ENCODE measurements around the gene EPO.
"Not testable (repeated sequence)": the region's sequence is repeated elsewhere in the genome, so short reads cannot be mapped to it uniquely, and the experiment has no call there.

EPO gene

GRCh38 chr7:100699018-100699417 lies 21.2 kb upstream of the EPO start:
- DNase-seq (ENCODE audit: low read depth, low spot score): no peak

DNA sequence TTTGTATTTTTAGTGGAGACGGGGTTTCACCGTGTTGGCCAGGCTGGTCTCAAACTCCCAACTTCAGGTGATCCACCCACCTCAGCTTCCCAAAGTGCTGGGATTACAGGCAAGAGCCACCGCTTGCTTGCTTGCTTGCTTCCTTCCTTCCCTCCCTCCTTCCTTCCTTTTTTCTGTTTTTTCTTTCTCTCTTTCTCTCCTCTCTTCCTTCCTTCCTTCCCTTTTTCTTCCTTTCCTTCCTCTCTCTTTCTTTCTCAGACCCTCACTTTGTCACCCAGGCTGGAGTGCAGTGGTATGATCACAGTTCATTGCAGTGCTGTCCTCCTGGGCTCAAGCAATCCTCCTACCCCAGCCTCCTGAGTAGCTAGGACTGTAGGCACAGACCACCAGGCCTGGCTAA lies 19.2 kb upstream of the EPO start:
- DNase-seq (ENCODE audit: low read depth, low spot score); H3K27ac ChIP-seq: not testable (repeated sequence)

More at GRCh38 chr7:100699018-100699417, 21.2 kb upstream of the EPO start:
- H3K27ac ChIP-seq: no peak overlapping the region

DNA sequence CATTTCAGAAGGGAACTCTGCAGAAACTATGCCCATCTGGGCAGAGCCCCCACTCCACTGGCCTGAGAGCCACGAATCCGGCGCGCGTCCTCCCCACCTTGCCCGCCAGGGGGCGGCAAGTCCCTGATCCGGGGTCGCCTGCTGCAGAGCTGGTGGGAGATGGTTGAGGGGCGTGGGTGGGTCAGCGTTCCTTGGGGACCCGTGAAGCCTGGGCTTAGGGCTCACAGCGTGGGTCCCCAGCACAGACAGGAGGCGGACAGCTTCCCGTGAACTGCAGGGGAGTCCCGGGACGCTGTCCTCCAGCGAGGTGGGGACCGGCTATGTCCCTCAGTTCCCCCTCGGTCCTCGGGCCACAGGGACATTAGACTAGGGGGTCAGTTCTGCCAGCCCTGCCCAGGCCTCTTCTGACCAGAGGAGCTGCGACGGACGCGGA lies 14.9 kb upstream of the EPO start:
- H3K27ac ChIP-seq: peak overlapping the region; percentile 58
- DNase-seq (ENCODE audit: low read depth, low spot score): no peak

GRCh38 chr7:100705753-100706671 lies 14.3 kb upstream of the EPO start, which contains the start of gene POP7:
Gene POP7, plus strand, starts transcription at chr7:100706121. Its CDS starts 710 bp downstream, at chr7:100706831.
- H3K27ac ChIP-seq: peak within 1 kb of the TSS; percentile 58
- peak; percentile 85 for DNase-seq (ENCODE audit: low read depth, low spot score)

DNA sequence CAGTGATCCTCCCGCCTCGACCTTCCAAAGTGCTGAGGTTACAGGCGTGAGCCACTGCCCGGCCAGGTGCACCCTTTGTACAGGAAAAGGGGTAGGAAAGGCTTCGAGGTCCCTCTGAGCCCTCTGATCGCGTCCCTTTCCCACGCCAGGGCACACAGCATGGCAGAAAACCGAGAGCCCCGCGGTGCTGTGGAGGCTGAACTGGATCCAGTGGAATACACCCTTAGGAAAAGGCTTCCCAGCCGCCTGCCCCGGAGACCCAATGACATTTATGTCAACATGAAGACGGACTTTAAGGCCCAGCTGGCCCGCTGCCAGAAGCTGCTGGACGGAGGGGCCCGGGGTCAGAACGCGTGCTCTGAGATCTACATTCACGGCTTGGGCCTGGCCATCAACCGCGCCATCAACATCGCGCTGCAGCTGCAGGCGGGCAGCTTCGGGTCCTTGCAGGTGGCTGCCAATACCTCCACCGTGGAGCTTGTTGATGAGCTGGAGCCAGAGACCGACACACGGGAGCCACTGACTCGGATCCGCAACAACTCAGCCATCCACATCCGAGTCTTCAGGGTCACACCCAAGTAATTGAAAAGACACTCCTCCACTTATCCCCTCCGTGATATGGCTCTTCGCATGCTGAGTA lies 13.5 kb upstream of the EPO start:
- H3K27ac ChIP-seq: peak overlapping the region; percentile 58
- no peak for DNase-seq (ENCODE audit: low read depth, low spot score)

DNA sequence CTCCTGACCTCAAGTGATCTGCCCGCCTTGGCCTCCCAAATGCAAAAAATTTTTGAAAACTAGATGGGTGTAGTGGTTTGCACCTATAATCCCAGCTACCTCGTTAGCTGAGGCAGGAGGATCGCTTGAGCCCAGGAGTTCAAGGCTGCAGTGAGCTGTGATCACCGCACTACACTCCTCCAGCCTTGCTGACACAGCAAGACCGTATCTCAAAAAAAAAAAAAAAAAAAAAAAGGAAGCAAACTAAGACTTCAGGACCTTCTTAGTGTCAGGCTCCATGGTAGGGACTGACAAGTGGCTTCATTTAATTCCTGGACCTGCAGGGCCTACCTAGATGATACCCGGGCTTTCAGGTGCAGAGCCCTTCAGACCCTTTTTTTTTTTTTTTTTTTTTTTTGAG lies 11.9 kb upstream of the EPO start:
- H3K27ac ChIP-seq: no peak overlapping the region
- DNase-seq (ENCODE audit: low read depth, low spot score): no peak

- H3K27ac ChIP-seq: no peak overlapping the region
- no peak for DNase-seq (ENCODE audit: low read depth, low spot score)
Observed at GRCh38 chr7:100710452-100710851, 9.8 kb upstream of the EPO start.

GRCh38 chr7:100711369-100711768 lies 8.9 kb upstream of the EPO start:
- no peak overlapping the region for H3K27ac ChIP-seq
- DNase-seq (ENCODE audit: low read depth, low spot score): no peak

- no peak overlapping the region for H3K27ac ChIP-seq
- DNase-seq (ENCODE audit: low read depth, low spot score): no peak
Observed at GRCh38 chr7:100714725-100715124, 5.5 kb upstream of the EPO start.

DNA sequence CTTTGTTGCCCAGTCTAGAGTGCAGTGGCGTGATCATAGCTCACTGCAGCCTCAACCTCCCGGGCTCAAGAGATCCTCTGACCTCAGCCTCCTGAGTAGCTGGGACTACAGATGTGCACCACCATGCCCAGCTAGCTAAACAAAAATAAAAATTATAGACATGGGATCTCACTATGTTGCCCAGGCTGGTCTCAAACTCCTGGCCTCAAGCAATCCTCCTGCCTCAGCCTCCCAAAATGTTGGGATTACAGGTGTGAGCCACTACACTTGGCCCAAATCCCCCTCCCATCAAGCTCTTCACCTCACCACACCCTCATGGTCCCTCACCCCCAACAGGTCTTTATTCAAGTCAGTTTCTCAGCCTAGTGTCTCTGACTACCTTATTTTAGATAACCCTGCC lies 3.2 kb upstream of the EPO start:
- DNase-seq (ENCODE audit: low read depth, low spot score); H3K27ac ChIP-seq: not testable (repeated sequence)

DNA sequence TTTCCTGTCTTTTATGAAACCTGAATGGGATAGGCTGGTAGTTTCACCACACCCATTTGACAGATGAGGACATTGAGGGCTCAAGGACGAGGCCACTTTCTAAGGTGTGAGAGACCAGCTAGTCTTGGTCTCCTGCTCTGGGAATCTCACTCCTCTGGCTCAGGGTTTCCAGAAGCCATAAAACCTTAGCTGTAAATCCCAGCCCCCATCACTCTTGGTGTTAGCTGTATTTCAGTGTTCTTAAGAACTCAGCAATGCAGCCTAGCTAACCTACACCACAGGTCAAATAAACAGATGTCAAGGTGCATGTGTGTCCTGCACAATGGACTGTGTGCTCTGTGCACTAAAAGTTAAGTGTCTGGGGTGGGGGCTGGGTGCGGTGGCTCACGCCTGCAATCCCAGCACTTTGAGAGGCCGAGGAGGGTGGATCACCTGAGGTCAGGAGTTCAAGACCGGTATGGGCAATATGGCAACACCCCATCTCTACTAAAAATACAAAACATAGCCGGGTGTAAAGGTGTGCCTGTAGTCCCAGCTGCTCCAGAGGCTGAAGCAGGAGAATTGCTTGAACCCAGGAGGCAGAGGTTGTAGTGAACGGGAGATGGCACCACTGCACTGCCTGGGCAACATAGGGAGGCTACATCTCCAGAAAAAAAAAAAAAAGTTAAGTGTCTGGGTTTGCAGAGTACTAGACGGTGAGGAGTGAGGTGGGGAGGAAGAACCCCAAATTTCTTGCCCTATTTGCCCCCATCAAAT lies 567 bp upstream of the EPO start:
- H3K27ac ChIP-seq: no peak overlapping the region
- no peak for DNase-seq (ENCODE audit: low read depth, low spot score)

GRCh38 chr7:100720671-100721504 lies 620 bp downstream of the EPO start:
- no peak overlapping the region for H3K27ac ChIP-seq
- no peak for DNase-seq (ENCODE audit: low read depth, low spot score)

DNA sequence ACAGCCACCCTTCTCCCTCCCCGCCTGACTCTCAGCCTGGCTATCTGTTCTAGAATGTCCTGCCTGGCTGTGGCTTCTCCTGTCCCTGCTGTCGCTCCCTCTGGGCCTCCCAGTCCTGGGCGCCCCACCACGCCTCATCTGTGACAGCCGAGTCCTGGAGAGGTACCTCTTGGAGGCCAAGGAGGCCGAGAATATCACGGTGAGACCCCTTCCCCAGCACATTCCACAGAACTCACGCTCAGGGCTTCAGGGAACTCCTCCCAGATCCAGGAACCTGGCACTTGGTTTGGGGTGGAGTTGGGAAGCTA lies 1.2 kb downstream of the EPO start:
- H3K27ac ChIP-seq: no peak overlapping the region
- DNase-seq (ENCODE audit: low read depth, low spot score): no peak

DNA sequence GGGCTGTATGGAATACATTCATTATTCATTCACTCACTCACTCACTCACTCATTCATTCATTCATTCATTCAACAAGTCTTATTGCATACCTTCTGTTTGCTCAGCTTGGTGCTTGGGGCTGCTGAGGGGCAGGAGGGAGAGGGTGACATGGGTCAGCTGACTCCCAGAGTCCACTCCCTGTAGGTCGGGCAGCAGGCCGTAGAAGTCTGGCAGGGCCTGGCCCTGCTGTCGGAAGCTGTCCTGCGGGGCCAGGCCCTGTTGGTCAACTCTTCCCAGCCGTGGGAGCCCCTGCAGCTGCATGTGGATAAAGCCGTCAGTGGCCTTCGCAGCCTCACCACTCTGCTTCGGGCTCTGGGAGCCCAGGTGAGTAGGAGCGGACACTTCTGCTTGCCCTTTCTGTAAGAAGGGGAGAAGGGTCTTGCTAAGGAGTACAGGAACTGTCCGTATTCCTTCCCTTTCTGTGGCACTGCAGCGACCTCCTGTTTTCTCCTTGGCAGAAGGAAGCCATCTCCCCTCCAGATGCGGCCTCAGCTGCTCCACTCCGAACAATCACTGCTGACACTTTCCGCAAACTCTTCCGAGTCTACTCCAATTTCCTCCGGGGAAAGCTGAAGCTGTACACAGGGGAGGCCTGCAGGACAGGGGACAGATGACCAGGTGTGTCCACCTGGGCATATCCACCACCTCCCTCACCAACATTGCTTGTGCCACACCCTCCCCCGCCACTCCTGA lies 2.4 kb downstream of the EPO start:
- DNase-seq (ENCODE audit: low read depth, low spot score): no peak
- H3K27ac ChIP-seq: no peak overlapping the region

GRCh38 chr7:100723732-100724275 lies 3.5 kb downstream of the EPO start:
- no peak overlapping the region for H3K27ac ChIP-seq
- DNase-seq (ENCODE audit: low read depth, low spot score): no peak

- not testable (repeated sequence) for H3K27ac ChIP-seq; DNase-seq (ENCODE audit: low read depth, low spot score)
Observed at GRCh38 chr7:100724364-100724763, 4.1 kb downstream of the EPO start.

DNA sequence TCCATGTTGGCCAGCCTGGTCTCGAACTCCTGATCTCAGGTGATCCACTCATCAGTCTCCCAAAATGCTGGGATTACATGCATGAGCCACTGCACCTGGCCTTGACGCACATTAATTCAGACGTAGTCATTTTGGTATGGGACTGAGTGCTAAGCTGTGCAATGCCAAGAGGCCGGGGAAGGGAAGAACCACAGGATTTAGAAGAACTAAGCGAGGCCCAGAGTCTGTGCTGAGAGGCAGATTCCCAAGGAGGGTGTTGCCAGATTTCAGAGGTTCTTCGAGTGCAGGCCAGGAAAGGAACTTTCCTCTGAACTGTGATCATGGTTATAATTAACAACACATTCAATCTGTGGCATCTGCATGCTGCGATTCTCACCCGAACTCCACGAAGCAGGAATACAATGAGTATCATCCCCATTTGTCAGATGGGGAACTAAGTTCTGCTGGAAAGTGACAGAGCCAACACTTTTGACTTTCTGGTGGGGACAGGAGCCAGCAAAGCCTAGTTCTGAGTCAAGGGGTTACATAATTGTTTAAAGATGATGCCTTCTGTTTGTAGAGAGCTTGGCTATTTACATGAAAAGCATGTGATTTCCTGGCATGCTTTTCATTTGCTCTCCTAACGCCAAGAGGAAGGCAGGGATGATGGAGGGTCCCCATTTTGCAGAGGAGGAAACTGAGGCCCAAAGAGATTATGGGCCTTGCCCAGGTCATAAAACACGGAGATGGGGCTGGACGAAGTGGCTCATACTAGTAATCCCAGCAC lies 6.9 kb downstream of the EPO start:
- no peak for DNase-seq (ENCODE audit: low read depth, low spot score)
- no peak overlapping the region for H3K27ac ChIP-seq

GRCh38 chr7:100728196-100728595 lies 7.9 kb downstream of the EPO start:
- H3K27ac ChIP-seq: no peak overlapping the region
- DNase-seq (ENCODE audit: low read depth, low spot score): no peak
